MM.1S (cell line): ENCODE measurements around the gene CLINT1.

ENCODE experiments used
- DNase-seq: peaks from one replicate; pipeline ENCODE4 v3.0.0-alpha.2; 2015
- H2AFZ ChIP-seq: fragments of 300-600 bp; sonication (generic); 2 replicates; pipeline ENCODE4 v1.6.0; 2016; ENCODE audit warnings: antibody characterized with exemption, low read length
- H3F3A ChIP-seq: fragments of 300-600 bp; sonication (generic); 2 replicates; pipeline ENCODE4 v1.6.1; 2016; ENCODE audit warnings: mild to moderate bottlenecking, antibody characterized with exemption, low read length, moderate library complexity, mixed read lengths; ENCODE audit not compliant: insufficient read depth
- H3K27ac ChIP-seq: fragments of 300-600 bp; sonication (generic); 2 replicates; pipeline ENCODE4 v1.5.1; 2016; ENCODE audit warnings: mild to moderate bottlenecking, low read length
- H3K27me3 ChIP-seq: fragments of 300-600 bp; sonication (generic); replicated peaks from 2 replicates; pipeline ENCODE4 v1.6.0; 2016; ENCODE audit warnings: low read length; ENCODE audit not compliant: insufficient read depth
- H3K36me3 ChIP-seq: fragments of 300-600 bp; sonication (generic); replicated peaks from 2 replicates; pipeline ENCODE4 v1.6.1; 2016; ENCODE audit warnings: mild to moderate bottlenecking, low read length, mixed read lengths; ENCODE audit not compliant: insufficient read depth
- H3K4me1 ChIP-seq: fragments of 300-600 bp; sonication (generic); 2 replicates; pipeline ENCODE4 v1.6.1; 2016; ENCODE audit warnings: low read length, mixed read lengths
- H3K4me2 ChIP-seq: fragments of 300-600 bp; sonication (generic); 2 replicates; pipeline ENCODE4 v1.6.0; 2016; ENCODE audit warnings: low read depth, low read length
- H3K4me3 ChIP-seq: fragments of 300-600 bp; sonication (generic); 2 replicates; pipeline ENCODE4 v1.5.1; 2016; ENCODE audit warnings: low read length, mixed read lengths
- H3K79me2 ChIP-seq: fragments of 300-600 bp; sonication (generic); 2 replicates; pipeline ENCODE4 v1.6.1; 2016; ENCODE audit warnings: mixed run types, low read length, mixed read lengths
- H3K9ac ChIP-seq: fragments of 300-600 bp; sonication (generic); 2 replicates; pipeline ENCODE4 v1.6.1; 2016; ENCODE audit warnings: low read length, mixed read lengths
- H3K9me2 ChIP-seq: fragments of 300-600 bp; sonication (generic); replicated peaks from 2 replicates; pipeline ENCODE4 v1.6.1; 2016; ENCODE audit warnings: mild to moderate bottlenecking, low read length, mixed read lengths; ENCODE audit not compliant: insufficient read depth
- H3K9me3 ChIP-seq: fragments of 300-600 bp; sonication (generic); replicated peaks from 2 replicates; pipeline ENCODE4 v1.6.1; 2016; ENCODE audit warnings: mild to moderate bottlenecking, low read length, mixed read lengths; ENCODE audit not compliant: insufficient read depth
- H4K20me1 ChIP-seq: fragments of 300-600 bp; sonication (generic); 2 replicates; pipeline ENCODE4 v1.6.1; 2016; ENCODE audit warnings: mild to moderate bottlenecking, low read length, moderate library complexity, mixed read lengths; ENCODE audit not compliant: insufficient read depth
- EZH2 ChIP-seq: fragments of 300-600 bp; sonication (generic); optimal IDR thresholded peaks from 2 replicates; pipeline ENCODE3; 2017; ENCODE audit warnings: low read depth, mild to moderate bottlenecking, antibody characterized with exemption, low read length, mixed read lengths
- EZH2phosphoT487 ChIP-seq: fragments of 300-600 bp; sonication (generic); IDR thresholded peaks from 2 replicates; pipeline ENCODE4 v1.6.1; 2018; ENCODE audit warnings: antibody characterized with exemption, low read length
- TF ChIP-seq, protein P1 (sequence below): fragments of 300-600 bp; sonication (generic); IDR thresholded peaks from 2 replicates; pipeline ENCODE4 v1.5.1; 2016; ENCODE audit warnings: antibody characterized with exemption, low read length, mixed read lengths

Gene CLINT1

DNA sequence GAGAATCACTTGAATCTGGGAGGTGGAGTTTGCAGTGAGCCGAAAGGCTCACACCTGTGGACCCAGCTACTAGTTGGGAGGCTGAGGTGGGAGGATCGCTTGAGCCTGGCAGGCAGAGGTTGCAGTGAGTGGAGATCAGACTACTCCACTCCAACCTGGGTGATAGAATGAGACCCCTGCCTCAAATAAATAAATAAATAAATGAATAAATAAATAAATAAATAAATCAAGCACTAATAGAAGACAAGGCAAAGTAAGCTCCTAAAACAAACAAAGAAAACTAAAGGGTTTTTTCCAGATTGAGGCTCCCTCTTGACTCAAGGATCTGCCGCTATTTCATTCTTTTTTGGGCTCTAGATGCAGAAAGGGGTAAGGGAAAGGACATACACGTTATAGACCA lies 34.7 kb upstream of the CLINT1 start:
- no peaks in the 10 kb centered on the region for H3K9me2 ChIP-seq
- no peaks in the 10 kb centered on the region for H3F3A ChIP-seq
- H3K4me3 ChIP-seq = no peak overlapping the region
- no peaks in the 10 kb centered on the region for H4K20me1 ChIP-seq
- TF ChIP-seq EZH2 (no peak), EZH2phosphoT487 (no peak)
- TF ChIP-seq, protein P1, sequence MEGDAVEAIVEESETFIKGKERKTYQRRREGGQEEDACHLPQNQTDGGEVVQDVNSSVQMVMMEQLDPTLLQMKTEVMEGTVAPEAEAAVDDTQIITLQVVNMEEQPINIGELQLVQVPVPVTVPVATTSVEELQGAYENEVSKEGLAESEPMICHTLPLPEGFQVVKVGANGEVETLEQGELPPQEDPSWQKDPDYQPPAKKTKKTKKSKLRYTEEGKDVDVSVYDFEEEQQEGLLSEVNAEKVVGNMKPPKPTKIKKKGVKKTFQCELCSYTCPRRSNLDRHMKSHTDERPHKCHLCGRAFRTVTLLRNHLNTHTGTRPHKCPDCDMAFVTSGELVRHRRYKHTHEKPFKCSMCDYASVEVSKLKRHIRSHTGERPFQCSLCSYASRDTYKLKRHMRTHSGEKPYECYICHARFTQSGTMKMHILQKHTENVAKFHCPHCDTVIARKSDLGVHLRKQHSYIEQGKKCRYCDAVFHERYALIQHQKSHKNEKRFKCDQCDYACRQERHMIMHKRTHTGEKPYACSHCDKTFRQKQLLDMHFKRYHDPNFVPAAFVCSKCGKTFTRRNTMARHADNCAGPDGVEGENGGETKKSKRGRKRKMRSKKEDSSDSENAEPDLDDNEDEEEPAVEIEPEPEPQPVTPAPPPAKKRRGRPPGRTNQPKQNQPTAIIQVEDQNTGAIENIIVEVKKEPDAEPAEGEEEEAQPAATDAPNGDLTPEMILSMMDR = no peak
- no peak overlapping the region for H3K4me2 ChIP-seq
- H3K27me3 ChIP-seq = no peaks in the 10 kb centered on the region
- H3K36me3 ChIP-seq = no peaks in the 10 kb centered on the region
- no peak for DNase-seq
- no peak overlapping the region for H3K9ac ChIP-seq
- H3K27ac ChIP-seq = no peak overlapping the region
- H3K4me1 ChIP-seq = 0 out of 2 replicates have a peak, but pooled peaks cover 3% of the 10 kb centered on the region
- H3K9me3 ChIP-seq = no peaks in the 10 kb centered on the region
- no peak overlapping the region for H2AFZ ChIP-seq
- no peaks in the 10 kb centered on the region for H3K79me2 ChIP-seq

DNA sequence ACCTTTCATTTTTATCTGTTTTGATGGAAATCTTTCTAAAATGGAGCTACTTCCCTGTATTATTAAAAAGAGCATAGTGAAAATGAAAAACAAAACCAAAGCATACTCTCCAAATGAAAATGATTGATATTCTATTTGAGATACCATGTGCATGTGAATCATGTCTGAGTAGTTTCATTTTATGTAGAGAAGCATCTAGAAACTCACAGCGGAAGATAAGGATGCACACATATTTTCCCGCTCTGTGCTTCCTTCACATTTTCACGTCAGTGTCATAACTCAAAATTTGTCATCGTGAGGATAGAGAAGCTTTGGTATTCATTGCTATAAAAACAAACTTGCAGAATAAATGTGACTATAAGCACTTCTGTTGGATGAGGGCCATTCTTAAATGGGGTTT lies 34.0 kb upstream of the CLINT1 start:
- Histone ChIP-seq H2AFZ (no peak overlapping the region), H3K4me3 (no peak overlapping the region), H3K4me2 (no peak overlapping the region), H3K27ac (no peak overlapping the region), H3K9me2 (no peaks in the 10 kb centered on the region), H3K9ac (no peak overlapping the region), H4K20me1 (no peaks in the 10 kb centered on the region), H3K36me3 (no peaks in the 10 kb centered on the region), H3F3A (no peaks in the 10 kb centered on the region), H3K9me3 (no peaks in the 10 kb centered on the region), H3K79me2 (no peaks in the 10 kb centered on the region), H3K4me1 (0 out of 2 replicates have a peak, but pooled peaks cover 3% of the 10 kb centered on the region), H3K27me3 (no peaks in the 10 kb centered on the region)
- DNase-seq = no peak
- TF ChIP-seq, protein P1 = no peak

DNA sequence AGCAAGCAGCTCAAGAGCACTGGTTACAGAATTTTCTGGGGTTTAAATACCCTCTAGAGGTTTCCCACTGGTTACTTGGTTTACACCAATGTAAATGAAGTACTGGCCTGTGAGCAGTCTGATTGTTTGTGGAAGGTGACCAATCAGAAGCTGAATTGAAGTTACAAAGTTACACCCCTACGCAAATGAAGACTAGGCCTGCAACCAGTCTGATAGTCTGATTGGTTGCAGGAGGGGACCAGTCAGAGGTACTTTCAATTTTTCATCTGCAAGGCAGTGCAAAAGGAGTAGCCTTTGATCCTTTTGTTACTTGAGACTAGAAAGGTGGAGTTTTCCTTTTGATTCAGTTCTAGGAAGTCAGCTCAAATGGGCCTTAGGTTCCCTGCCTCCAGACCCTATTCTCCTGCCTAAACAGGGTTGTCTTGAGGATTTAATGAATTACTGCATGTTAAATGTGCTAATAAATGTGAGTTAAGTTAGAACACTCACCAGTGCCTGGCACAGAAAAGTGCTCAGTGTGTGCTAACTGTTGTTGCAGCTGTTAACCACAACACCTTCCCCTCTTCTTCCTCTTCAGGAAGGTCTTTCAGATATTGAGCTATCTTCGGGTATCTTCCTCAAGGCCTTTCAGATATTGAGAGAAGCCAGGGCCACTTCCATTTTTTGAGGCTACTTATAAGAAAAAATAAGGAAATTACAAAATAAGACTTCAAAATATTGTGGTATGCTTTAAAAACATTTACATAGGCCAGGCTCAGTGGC lies 32.1 kb upstream of the CLINT1 start:
- Histone ChIP-seq H3K4me2 (no peak overlapping the region), H3K4me1 (0 out of 2 replicates have a peak, but pooled peaks cover 3% of the 10 kb centered on the region), H3K4me3 (no peak overlapping the region), H3K36me3 (no peaks in the 10 kb centered on the region), H4K20me1 (no peaks in the 10 kb centered on the region), H3K27ac (no peak overlapping the region), H2AFZ (0 out of 2 replicates have a peak overlapping the region, but pooled peaks have one; percentile 24), H3K27me3 (no peaks in the 10 kb centered on the region), H3K9me3 (no peaks in the 10 kb centered on the region), H3F3A (no peaks in the 10 kb centered on the region), H3K9ac (no peak overlapping the region), H3K9me2 (no peaks in the 10 kb centered on the region), H3K79me2 (no peaks in the 10 kb centered on the region)
- peak; percentile 28 for DNase-seq
- TF ChIP-seq, protein P1 = no peak
- TF ChIP-seq EZH2 = no peak
- TF ChIP-seq EZH2phosphoT487 = no peak
